ENCODE results near the gene MXRA7. TPM values are rescaled to one million over a fixed set of nuclear protein-coding genes. Genes with fewer than 3 reads are reported as not detected.

Gene MXRA7
- total and polyA plus RNA-seq, 2 donors (not counting 3 experiments of a cell fraction or from before 2014, with no cell fraction given): 49.5 to 95.8 TPM

- no peak for DNase-seq (ENCODE audit: low read depth, low spot score)
- ChIA-PET POLR2A (interaction anchor here (1.1 to 2.7 kb wide), 2 partner anchors 8 to 10 kb away, joined by 3 to 21 read pairs; partner anchors contain the start of gene JMJD6), CTCF (interaction anchor here (3.8 kb wide), 1 partner anchor 9 kb away, joined by 22 read pairs; the partner anchor contains the start of genes JMJD6 and METTL23)
- intact Hi-C loops (cut with micrococcal nuclease) (loop anchor here (5.0 kb wide), 2 partner anchors 57 to 322 kb away; no protein-coding TSS in a partner anchor), dilution Hi-C loops (cut with MboI; ENCODE audit: extremely low pct_ligation_motif_present, low sequenced_read_pairs) (no loop called here)
- peak overlapping the region; percentile 83 for H3K27ac ChIP-seq (ENCODE audit: insufficient read depth, low read depth, low read length)
- no peak for FAIRE-seq
- H3K9me3 ChIP-seq (replicated peaks; ENCODE audit: control insufficient read depth, insufficient read depth, low read length): no peaks in the 10 kb centered on the region
- H3K4me2 ChIP-seq (ENCODE audit: insufficient read depth, low read length): peak overlapping the region; percentile 99
- no peaks in the 10 kb centered on the region for H3K27me3 ChIP-seq (ENCODE audit: control insufficient read depth in 2 of 2, insufficient read depth in 2 of 2, low read length in 2 of 2)
- peaks cover 38% of the 10 kb centered on the region for H3K4me1 ChIP-seq (ENCODE audit: control insufficient read depth, extremely low read depth, insufficient read depth, low read length)
- H3K79me2 ChIP-seq (ENCODE audit: control insufficient read depth, insufficient read depth, low read length): peaks cover 63% of the 10 kb centered on the region
- peaks cover 6 to 33% of the 10 kb centered on the region in 2 experiments for H3K36me3 ChIP-seq (ENCODE audit: control insufficient read depth in 2 of 2, extremely low read depth in 1 of 2, insufficient read depth in 2 of 2, low read length in 2 of 2)
- BruUV-seq (replicated peaks): no TSS peak
- H4K20me1 ChIP-seq (replicated peaks; ENCODE audit: control insufficient read depth, extremely low read depth, insufficient read depth, low read length): peaks cover 6% of the 10 kb centered on the region
- peak overlapping the region; percentile 65 to 92 (median 90) for H3K4me3 ChIP-seq (replicated peaks in 1 of 3; ENCODE audit: insufficient read depth in 1 of 3, low read depth in 1 of 3, low read length in 3 of 3)
- no peaks in the 10 kb centered on the region for H3K9me1 ChIP-seq (replicated peaks; ENCODE audit: control insufficient read depth, extremely low read depth, insufficient read depth, low read length)
- no peak overlapping the region for H2AFZ ChIP-seq (ENCODE audit: low read depth, low read length)
- no peak for TF ChIP-seq MYC (IDR thresholded peaks at IDR 0.05; ENCODE audit: low read depth, low read length)
- TF ChIP-seq POLR2A (IDR thresholded peaks at IDR 0.05; ENCODE audit: low read depth, low read length): no peak
- no peak for TF ChIP-seq FOS (IDR thresholded peaks at IDR 0.05; ENCODE audit: borderline replicate concordance, insufficient read depth, low read length)
- no peak for TF ChIP-seq EZH2 (IDR thresholded peaks at IDR 0.05; ENCODE audit: borderline replicate concordance, low read depth, low read length, severe bottlenecking)
- no peak for TF ChIP-seq GATA2 (IDR thresholded peaks at IDR 0.05; ENCODE audit: insufficient read depth, insufficient read length, low read depth, low read length)
- TF ChIP-seq, protein P1, sequence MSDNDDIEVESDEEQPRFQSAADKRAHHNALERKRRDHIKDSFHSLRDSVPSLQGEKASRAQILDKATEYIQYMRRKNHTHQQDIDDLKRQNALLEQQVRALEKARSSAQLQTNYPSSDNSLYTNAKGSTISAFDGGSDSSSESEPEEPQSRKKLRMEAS (IDR thresholded peaks at IDR 0.05; ENCODE audit: insufficient read depth, insufficient read length): no peak
- TF ChIP-seq, protein P2, sequence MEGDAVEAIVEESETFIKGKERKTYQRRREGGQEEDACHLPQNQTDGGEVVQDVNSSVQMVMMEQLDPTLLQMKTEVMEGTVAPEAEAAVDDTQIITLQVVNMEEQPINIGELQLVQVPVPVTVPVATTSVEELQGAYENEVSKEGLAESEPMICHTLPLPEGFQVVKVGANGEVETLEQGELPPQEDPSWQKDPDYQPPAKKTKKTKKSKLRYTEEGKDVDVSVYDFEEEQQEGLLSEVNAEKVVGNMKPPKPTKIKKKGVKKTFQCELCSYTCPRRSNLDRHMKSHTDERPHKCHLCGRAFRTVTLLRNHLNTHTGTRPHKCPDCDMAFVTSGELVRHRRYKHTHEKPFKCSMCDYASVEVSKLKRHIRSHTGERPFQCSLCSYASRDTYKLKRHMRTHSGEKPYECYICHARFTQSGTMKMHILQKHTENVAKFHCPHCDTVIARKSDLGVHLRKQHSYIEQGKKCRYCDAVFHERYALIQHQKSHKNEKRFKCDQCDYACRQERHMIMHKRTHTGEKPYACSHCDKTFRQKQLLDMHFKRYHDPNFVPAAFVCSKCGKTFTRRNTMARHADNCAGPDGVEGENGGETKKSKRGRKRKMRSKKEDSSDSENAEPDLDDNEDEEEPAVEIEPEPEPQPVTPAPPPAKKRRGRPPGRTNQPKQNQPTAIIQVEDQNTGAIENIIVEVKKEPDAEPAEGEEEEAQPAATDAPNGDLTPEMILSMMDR (IDR thresholded peaks at IDR 0.05; ENCODE audit: extremely low read depth in 1 of 2, insufficient read depth in 1 of 2, low read depth in 1 of 2, low read length in 2 of 2): no peak
- no peak for TF ChIP-seq JUN (IDR thresholded peaks at IDR 0.05; ENCODE audit: borderline replicate concordance, insufficient read depth, insufficient read length, low read depth)
- TF ChIP-seq POLR2AphosphoS5 (IDR thresholded peaks at IDR 0.05; ENCODE audit: insufficient read depth, low read depth, low read length): no peak
- peak overlapping the region; percentile 97 for H3K9ac ChIP-seq (replicated peaks; ENCODE audit: extremely low read depth, insufficient read depth, low read length)
Observed at GRCh38 chr17:76735586-76736348, 25.0 kb upstream of the MXRA7 start.
